ENCODE results near the gene FBXO42.

Gene FBXO42

GRCh38 chr1:16199700-16200099, 152.6 kb downstream of the FBXO42 start:
- DNase-seq: no peak

DNA sequence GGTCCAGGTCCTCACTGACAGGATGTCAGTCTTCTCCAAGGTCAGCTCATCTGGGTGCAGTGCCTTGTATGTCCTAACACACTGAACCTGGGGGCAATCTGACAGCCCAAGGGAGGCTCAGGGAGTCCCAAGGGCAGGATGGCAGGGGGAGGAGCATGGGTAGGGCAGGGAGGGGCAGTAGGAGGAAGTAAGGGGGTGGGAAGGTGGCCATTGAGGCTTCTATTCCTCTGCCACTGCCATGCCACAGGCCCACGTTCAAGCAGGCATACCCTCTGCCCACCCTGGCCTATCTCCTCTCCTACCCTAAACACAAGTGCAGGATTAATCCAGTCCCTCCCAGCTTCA, 153.2 kb downstream of the FBXO42 start:
- no peak for DNase-seq

DNA sequence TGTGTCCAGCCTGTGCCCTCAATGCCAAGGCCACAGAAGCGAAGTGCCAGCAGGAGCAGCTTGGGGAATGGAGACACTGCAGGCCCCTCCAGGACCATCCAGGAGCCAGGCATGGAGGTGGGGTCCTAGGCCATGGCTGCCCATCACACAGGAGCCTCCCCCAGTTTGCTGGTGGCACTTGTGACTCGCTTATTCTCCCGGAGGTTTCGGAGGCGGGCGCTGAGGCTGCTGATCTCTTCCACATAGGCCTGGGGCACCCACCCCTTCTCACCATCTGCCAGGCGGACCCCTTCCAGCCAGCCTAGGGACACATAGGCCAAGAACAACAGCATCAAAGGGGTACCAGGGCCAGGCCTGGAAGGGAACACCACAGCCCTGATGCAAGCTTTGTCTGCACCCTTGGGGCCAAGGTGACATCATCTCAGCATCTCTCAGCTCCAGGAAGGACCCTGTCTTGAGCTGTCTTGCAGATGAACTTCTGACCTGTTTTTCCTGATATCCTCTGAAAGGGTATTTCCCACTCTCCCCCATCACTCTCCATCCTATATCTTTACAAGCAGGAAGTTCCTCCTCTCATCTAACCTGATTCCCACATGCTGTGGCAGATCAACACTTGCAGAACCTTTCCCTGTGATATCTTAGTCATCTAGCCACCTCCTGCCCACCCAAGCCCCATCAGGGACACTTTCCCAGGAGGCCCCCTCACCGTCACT, 153.7 kb downstream of the FBXO42 start:
- no peak for DNase-seq

DNA sequence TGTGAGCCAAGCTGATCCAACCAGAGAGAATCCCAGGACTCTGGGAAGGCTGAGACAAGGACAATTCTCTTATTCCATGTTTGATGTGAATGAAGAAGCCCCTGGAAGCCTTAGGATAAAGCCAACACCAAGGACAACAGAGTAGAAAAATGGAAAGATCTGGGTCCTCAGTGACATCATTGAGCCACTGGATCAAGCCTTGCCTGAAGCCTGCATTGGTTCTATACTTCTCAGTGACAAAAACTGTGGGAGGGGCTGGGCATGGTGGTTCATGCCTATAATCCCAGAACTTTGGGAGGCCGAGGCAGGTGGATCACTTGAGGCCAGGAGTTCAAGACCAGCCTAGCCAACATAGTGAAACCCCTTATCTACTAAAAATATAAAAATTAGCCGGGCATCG, 155.4 kb downstream of the FBXO42 start:
- no peak for DNase-seq
